Uterus (tissue), 4 donors: Measurements from ENCODE around the gene TXNL4A. TPM values are rescaled to one million over a fixed set of nuclear protein-coding genes. Genes with fewer than 3 reads are reported as not detected.

Source experiments
- DNase-seq, 2 donors: peaks; one replicate each; pipeline ENCODE4 v3.0.0-alpha.2; 2019 to 2020
- H3K27ac ChIP-seq, 2 donors: fragments of 200-600 bp; sonication (generic); 1 replicate in 1 of 2; 2 replicates in 1 of 2; pipeline ENCODE4 v1.5.1; 2016 to 2018
- H3K27me3 ChIP-seq, 2 donors: fragments of 200-600 bp; sonication (generic); one replicate each; pipeline ENCODE4 v1.5.1; 2018 to 2019; ENCODE audit warnings: control low read depth in 1 of 2
- H3K36me3 ChIP-seq, 2 donors: fragments of 200-600 bp; sonication (generic); one replicate each; pipeline ENCODE4 v1.5.1; 2019; ENCODE audit warnings: control low read depth in 1 of 2
- H3K4me1 ChIP-seq, 2 donors: fragments of 200-600 bp; sonication (generic); one replicate each; pipeline ENCODE4 v1.5.1; 2018 to 2019; ENCODE audit warnings: control low read depth in 1 of 2
- H3K4me3 ChIP-seq, 2 donors: fragments of 200-600 bp; sonication (generic); 1 replicate in 1 of 2; 2 replicates in 1 of 2; pipeline ENCODE4 v1.5.1; 2018 to 2019; ENCODE audit warnings: mild to moderate bottlenecking in 1 of 2
- H3K9me3 ChIP-seq, 2 donors: fragments of 200-600 bp; sonication (generic); one replicate each; pipeline ENCODE4 v1.5.1; 2019; ENCODE audit warnings: control low read depth in 1 of 2
- CTCF ChIP-seq, 4 experiments: fragments of 200-600 bp in 2 of 4; fragments of 450-650 bp in 2 of 4; sonication (generic) in 2 of 4; IDR thresholded peaks; one replicate each; pipeline ENCODE4 v1.5.1; 2016 to 2019; ENCODE audit warnings: antibody characterized with exemption in 4 of 4, mild to moderate bottlenecking in 2 of 4, moderate library complexity in 1 of 4
- POLR2A ChIP-seq, 2 donors: fragments of 450-650 bp; IDR thresholded peaks; one replicate each; pipeline ENCODE4 v1.6.1; 2016; ENCODE audit warnings: antibody characterized with exemption in 2 of 2, mild to moderate bottlenecking in 1 of 2, moderate library complexity in 1 of 2
- intact Hi-C: fragments of 100-400 bp; cut with DNase I; formaldehyde crosslinking; loops from one replicate; pipeline ENCODE4 v1.15.1; 2023; ENCODE audit warnings: low total_unique reads
- total RNA-seq, 4 donors: library from RNA; depleted of rRNA in 3 of 4; stranded (reverse); fragments of >200 nt in 3 of 4; gene quantifications; one replicate each; pipeline versions ENCODE4 v1.1.0 to v1.2.4, GENCODE V29; 2014 to 2023
- donor health status: DM: yes; HTN: yes; CAD: no.

Gene TXNL4A
- total RNA-seq, 4 donors from 2014 or later = 7.4 to 80.7 (median 34.4) TPM

DNA sequence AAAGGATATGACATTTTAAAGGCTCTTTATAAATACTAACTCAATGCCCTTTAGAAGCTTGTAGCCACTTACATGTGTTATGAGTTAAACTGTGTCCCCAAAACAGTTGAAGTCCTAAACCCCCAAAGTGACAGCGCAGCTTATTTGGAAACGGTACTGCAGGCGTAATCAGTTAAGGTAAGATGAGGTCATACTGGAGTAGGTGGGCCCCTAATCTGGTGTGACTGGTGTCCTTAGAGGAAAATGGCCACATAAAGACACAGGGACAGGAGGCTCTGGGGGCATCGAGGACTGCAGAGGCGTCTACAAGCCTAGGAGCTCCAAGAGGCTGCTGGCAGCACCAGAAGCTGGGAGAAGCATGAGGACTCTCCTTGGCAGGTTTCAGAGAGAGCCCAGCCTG is 8.5 kb downstream of the TXNL4A start:
- H3K36me3 ChIP-seq = no peaks in the 10 kb centered on the region
- H3K27ac ChIP-seq = no peak overlapping the region
- H3K9me3 ChIP-seq = no peaks in the 10 kb centered on the region
- H3K4me3 ChIP-seq = no peak overlapping the region
- intact Hi-C loops = no loop called here
- no peak for TF ChIP-seq CTCF (IDR thresholded peaks at IDR 0.05)
- no peak for TF ChIP-seq POLR2A (IDR thresholded peaks at IDR 0.05)
- no peak for DNase-seq
- H3K4me1 ChIP-seq = no peaks in the 10 kb centered on the region
- H3K27me3 ChIP-seq = no peaks in the 10 kb centered on the region

DNA sequence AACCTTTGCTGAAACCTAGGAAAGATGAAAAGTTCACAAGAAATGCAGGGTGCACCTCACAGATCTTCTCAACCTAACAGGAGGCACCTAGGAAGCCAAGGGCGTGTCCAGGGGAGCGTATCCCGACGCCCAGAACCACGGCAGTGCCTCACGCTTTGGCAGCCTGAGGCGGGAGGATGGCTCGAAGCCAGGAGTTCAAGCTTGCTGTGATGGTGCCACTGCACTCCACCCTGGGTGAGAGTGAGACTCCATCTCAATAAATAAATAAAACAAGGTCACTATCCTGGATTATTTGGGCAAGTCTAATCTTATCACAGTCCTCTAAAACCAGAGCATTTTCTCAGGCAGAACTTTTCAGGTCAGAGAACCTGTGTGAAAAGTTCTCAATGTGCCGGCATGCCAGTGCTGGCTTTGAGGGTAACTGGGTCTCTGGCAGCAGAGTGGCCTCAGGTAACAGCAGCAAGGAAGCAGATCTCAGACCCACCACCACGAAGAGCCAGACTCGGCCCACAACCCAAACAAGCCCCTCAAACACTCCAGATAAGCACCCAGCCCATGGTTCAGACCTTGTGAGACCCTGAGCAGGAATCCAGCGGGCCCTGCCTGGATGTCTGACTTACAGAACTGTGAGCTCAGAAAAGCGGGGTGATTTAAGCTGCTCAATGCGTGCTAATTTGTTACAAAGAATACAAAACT is 12.2 kb downstream of the TXNL4A start:
- DNase-seq = no peak
- Histone ChIP-seq H3K4me3 (no peak overlapping the region), H3K27ac (no peak overlapping the region), H3K9me3 (no peaks in the 10 kb centered on the region), H3K4me1 (no peaks in the 10 kb centered on the region), H3K36me3 (no peaks in the 10 kb centered on the region), H3K27me3 (no peaks in the 10 kb centered on the region)
- intact Hi-C loops = no loop called here
- TF ChIP-seq CTCF (IDR thresholded peaks at IDR 0.05) (no peak), POLR2A (IDR thresholded peaks at IDR 0.05) (no peak)

GRCh38 chr18:79975043-79975442 is 13.3 kb downstream of the TXNL4A start:
- no peak for TF ChIP-seq POLR2A (IDR thresholded peaks at IDR 0.05)
- TF ChIP-seq CTCF (IDR thresholded peaks at IDR 0.05) = no peak
- Histone ChIP-seq H3K9me3 (no peaks in the 10 kb centered on the region), H3K36me3 (no peaks in the 10 kb centered on the region), H3K27me3 (no peaks in the 10 kb centered on the region), H3K4me3 (no peak overlapping the region), H3K27ac (no peak overlapping the region), H3K4me1 (no peaks in the 10 kb centered on the region)
- DNase-seq = no peak
- intact Hi-C loops = no loop called here

DNA sequence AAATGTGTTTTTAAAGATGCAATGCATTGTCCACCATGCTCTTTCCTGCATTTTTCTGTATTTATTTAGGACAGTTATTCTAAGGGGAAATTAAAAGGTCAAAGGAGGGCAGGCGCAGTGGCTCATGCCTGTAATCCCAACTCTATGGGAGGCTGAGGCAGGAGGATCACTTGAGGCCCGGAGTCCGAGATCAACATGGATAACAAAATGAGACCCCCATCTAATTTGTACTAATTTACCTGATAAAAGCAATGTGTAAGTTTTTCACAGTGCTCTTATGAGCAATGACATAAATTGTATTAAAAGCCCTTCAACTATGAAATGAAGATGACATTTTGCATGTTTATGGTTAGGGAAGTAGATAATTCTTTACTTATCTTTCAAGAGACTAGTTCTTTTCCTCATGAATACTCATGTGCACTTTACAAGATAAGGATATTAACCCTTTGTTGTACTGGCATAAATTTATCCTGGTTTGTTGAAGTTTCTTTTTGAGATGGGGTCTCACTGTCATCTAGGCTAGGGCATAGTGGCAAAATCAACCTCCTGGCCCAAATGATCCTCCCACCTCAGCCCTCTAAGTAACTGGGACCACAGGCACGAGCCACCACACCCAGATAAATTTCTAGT is 14.2 kb downstream of the TXNL4A start:
- Histone ChIP-seq H3K4me1 (no peaks in the 10 kb centered on the region), H3K27me3 (no peaks in the 10 kb centered on the region), H3K9me3 (no peaks in the 10 kb centered on the region), H3K4me3 (no peak overlapping the region), H3K27ac (no peak overlapping the region), H3K36me3 (no peaks in the 10 kb centered on the region)
- intact Hi-C loops = no loop called here
- TF ChIP-seq POLR2A (IDR thresholded peaks at IDR 0.05) = no peak
- no peak for TF ChIP-seq CTCF (IDR thresholded peaks at IDR 0.05)
- no peak for DNase-seq

DNA sequence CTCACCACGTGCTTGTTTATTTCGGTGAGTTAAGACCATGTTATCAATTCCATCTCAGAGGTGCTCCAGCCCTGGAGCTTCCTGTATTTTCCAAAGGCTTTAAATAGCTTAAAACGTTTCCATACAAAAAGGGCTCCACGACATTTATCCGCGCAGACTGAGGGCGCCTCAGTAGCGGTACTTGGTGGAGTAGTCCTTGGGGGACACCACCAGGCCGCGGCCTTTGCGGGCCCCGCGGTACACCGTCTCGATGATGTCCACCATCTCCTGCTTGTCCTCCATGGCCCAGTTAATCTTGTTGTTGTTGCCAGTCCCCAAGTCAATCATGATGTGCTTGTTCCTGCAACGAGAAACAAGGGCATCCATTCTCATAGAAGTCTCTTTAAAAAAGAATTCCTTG is 14.8 kb downstream of the TXNL4A start:
- DNase-seq = no peak
- no peak for TF ChIP-seq CTCF (IDR thresholded peaks at IDR 0.05)
- no peak for TF ChIP-seq POLR2A (IDR thresholded peaks at IDR 0.05)
- Histone ChIP-seq H3K4me1 (no peaks in the 10 kb centered on the region), H3K27ac (no peak overlapping the region), H3K4me3 (no peak overlapping the region), H3K27me3 (no peaks in the 10 kb centered on the region), H3K36me3 (no peaks in the 10 kb centered on the region), H3K9me3 (no peaks in the 10 kb centered on the region)
- intact Hi-C loops = no loop called here
